Measurements from ENCODE around the gene CAMTA1.

DNA sequence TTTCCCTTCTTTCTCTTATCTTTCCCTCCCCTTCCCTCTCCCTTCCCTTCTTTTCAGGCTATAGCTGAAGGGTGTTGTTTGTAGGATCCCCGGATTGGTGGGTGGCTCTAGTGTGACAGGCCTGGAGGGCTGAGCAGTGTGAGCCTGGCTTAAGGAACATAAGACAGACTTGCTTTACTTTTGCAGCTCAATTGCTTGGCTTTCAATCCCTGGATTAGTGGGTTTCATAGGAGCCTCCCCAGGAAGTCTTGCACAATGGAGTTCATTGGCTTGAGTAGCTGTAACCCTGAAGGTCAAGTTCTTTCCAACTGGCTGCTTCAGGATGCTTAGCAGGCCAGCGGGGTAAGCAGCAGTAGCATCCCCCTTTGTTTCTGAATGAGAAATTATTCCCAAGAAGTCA, 126.7 kb downstream of the CAMTA1 start:
- TF ChIP-seq POLR2A (IDR thresholded peaks at IDR 0.05; ENCODE audit: low read length) (no peak), GATA1 (IDR thresholded peaks at IDR 0.05; ENCODE audit: low read depth, low read length) (no peak)

All from erythroblast (primary cell).